ENCODE measurements around the gene SENP3. TPM values are rescaled to one million over a fixed set of nuclear protein-coding genes. Genes with fewer than 3 reads are reported as not detected.
A peak's percentile ranks its signal among the peaks of the same experiment; 100 is the strongest.

Gene SENP3
- total RNA-seq, 1 experiment from 2014 or later = 52.0 TPM

DNA sequence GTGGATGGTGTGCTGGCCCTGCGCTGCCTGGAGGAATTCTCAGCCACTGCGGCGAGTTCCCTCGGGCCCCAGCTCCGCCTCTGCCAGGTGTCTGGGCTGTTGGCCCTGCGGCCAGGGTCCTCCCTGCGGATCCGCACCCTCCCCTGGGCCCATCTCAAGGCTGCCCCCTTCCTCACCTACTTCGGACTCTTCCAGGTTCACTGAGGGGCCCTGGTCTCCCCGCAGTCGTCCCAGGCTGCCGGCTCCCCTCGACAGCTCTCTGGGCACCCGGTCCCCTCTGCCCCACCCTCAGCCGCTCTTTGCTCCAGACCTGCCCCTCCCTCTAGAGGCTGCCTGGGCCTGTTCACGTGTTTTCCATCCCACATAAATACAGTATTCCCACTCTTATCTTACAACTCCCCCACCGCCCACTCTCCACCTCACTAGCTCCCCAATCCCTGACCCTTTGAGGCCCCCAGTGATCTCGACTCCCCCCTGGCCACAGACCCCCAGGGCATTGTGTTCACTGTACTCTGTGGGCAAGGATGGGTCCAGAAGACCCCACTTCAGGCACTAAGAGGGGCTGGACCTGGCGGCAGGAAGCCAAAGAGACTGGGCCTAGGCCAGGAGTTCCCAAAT, 4.5 kb upstream of the SENP3 start:
- Mint-ChIP-seq H3K27ac (ENCODE audit: unreplicated experiment) (peak overlapping the region; percentile 87), H3K4me3 (ENCODE audit: low read depth, unreplicated experiment) (peak overlapping the region; percentile 90), H3K36me3 (ENCODE audit: insufficient read depth, unreplicated experiment) (peaks cover 58% of the 10 kb centered on the region), H3K4me1 (ENCODE audit: low read depth, unreplicated experiment) (peaks cover 55% of the 10 kb centered on the region), H3K27me3 (ENCODE audit: unreplicated experiment) (no peaks in the 10 kb centered on the region), H3K9me3 (ENCODE audit: low read depth, unreplicated experiment) (no peaks in the 10 kb centered on the region)
- CTCF ChIA-PET = interaction anchor here (0.6 to 1.2 kb wide), 3 partner anchors 8 to 122 kb away, joined by 3 to 4 read pairs (median 3); partner anchors contain the start of genes TMEM102 and TNFSF12
- BruUV-seq (replicated peaks) = no TSS peak
- DNase-seq = no peak
- TF ChIP-seq, protein P1, sequence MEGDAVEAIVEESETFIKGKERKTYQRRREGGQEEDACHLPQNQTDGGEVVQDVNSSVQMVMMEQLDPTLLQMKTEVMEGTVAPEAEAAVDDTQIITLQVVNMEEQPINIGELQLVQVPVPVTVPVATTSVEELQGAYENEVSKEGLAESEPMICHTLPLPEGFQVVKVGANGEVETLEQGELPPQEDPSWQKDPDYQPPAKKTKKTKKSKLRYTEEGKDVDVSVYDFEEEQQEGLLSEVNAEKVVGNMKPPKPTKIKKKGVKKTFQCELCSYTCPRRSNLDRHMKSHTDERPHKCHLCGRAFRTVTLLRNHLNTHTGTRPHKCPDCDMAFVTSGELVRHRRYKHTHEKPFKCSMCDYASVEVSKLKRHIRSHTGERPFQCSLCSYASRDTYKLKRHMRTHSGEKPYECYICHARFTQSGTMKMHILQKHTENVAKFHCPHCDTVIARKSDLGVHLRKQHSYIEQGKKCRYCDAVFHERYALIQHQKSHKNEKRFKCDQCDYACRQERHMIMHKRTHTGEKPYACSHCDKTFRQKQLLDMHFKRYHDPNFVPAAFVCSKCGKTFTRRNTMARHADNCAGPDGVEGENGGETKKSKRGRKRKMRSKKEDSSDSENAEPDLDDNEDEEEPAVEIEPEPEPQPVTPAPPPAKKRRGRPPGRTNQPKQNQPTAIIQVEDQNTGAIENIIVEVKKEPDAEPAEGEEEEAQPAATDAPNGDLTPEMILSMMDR (IDR thresholded peaks at IDR 0.05; ENCODE audit: unreplicated experiment) = no peak
- intact Hi-C loops (cut with micrococcal nuclease; ENCODE audit: unreplicated experiment) = no loop called here

- CTCF ChIA-PET = interaction anchor here (0.6 to 1.6 kb wide), 7 partner anchors 9 to 252 kb away, joined by 3 to 8 read pairs (median 4); partner anchors contain the start of genes TMEM102, TNFSF12 and WRAP53
- peak overlapping the region; percentile 90 for H3K4me3 Mint-ChIP-seq (ENCODE audit: low read depth, unreplicated experiment)
- TF ChIP-seq, protein P1 (IDR thresholded peaks at IDR 0.05; ENCODE audit: unreplicated experiment) = no peak
These were observed 3.8 kb upstream of the SENP3 start for GRCh38 chr17:7557775-7558543.

GRCh38 chr17:7558544-7559319, 3.0 kb upstream of the SENP3 start, which contains the start of gene TNFSF13:
Gene TNFSF13, plus strand, starts transcription at chr17:7558750. Its CDS starts 290 bp downstream, at chr17:7559040.
- Mint-ChIP-seq H3K4me3 (ENCODE audit: low read depth, unreplicated experiment) (peak within 1 kb of the TSS; percentile 90), H3K27ac (ENCODE audit: unreplicated experiment) (peak within 1 kb of the TSS; percentile 87), H3K27me3 (ENCODE audit: unreplicated experiment) (no peaks in the 10 kb centered on the region), H3K36me3 (ENCODE audit: insufficient read depth, unreplicated experiment) (peaks cover 63% of the 10 kb centered on the region), H3K4me1 (ENCODE audit: low read depth, unreplicated experiment) (peaks cover 48% of the 10 kb centered on the region), H3K9me3 (ENCODE audit: low read depth, unreplicated experiment) (no peaks in the 10 kb centered on the region)
- CTCF ChIA-PET = interaction anchor here (0.6 to 2.6 kb wide), 6 partner anchors 44 to 253 kb away, joined by 3 to 33 read pairs (median 4); partner anchors contain the start of gene WRAP53
- TF ChIP-seq, protein P1 (IDR thresholded peaks at IDR 0.05; ENCODE audit: unreplicated experiment) = no peak
- intact Hi-C loops (cut with micrococcal nuclease; ENCODE audit: unreplicated experiment) = no loop called here
- DNase-seq = peak; percentile 41
- no TSS peak for BruUV-seq (replicated peaks)

More at GRCh38 chr17:7557775-7558543, 3.8 kb upstream of the SENP3 start:
- Mint-ChIP-seq H3K27me3 (ENCODE audit: unreplicated experiment) (no peaks in the 10 kb centered on the region), H3K36me3 (ENCODE audit: insufficient read depth, unreplicated experiment) (peaks cover 59% of the 10 kb centered on the region), H3K27ac (ENCODE audit: unreplicated experiment) (peak overlapping the region; percentile 87), H3K9me3 (ENCODE audit: low read depth, unreplicated experiment) (no peaks in the 10 kb centered on the region), H3K4me1 (ENCODE audit: low read depth, unreplicated experiment) (peaks cover 48% of the 10 kb centered on the region)
- intact Hi-C loops (cut with micrococcal nuclease; ENCODE audit: unreplicated experiment) = no loop called here
- peak; percentile 93 for DNase-seq
- BruUV-seq (replicated peaks) = no TSS peak
